ENCODE data around the gene DIPK1B.

DIPK1B gene

GRCh38 chr9:136673088-136673974, 39.0 kb upstream of the DIPK1B start:
- no peak for DNase-seq (ENCODE audit: low spot score)

DNA sequence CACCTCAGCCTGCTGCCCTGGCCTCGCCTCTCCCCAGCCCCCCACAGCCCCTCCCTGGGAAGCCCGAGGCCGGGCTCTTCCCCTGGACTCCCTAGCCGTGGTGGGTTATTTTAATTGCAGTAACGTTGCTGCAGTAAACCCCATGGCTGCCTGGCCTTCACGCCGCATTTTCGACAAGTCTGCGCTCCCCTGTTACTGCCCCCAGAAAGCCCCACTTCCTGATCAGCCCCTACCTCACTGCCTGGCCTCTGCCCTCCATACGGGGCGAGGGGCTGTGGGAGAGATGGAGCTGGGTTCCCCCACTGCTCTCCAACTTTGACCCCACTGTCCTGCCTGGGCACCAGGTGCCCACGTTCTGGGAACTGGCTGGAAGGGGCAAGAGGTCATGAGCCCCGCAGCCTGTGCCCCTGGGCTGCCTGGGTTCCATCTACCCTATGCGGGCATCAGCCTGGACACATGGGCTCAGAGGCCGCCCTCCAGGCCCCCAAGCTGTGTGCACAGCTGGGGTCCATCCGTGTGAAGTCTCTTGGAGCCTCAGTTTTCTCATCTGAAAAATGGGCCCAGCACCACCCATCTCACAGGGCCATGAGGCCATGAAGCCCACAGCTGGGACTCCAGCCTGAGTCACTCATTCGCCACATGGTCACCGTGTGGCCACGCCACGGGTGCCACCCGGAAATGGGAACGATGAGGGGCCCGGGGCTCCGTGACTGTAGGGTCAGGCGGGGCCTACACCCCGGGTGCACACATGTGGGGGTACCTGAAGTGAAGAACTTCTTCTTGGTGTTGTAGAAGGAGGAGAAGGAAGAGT, 38.2 kb upstream of the DIPK1B start:
- DNase-seq (ENCODE audit: low spot score): no peak

DNA sequence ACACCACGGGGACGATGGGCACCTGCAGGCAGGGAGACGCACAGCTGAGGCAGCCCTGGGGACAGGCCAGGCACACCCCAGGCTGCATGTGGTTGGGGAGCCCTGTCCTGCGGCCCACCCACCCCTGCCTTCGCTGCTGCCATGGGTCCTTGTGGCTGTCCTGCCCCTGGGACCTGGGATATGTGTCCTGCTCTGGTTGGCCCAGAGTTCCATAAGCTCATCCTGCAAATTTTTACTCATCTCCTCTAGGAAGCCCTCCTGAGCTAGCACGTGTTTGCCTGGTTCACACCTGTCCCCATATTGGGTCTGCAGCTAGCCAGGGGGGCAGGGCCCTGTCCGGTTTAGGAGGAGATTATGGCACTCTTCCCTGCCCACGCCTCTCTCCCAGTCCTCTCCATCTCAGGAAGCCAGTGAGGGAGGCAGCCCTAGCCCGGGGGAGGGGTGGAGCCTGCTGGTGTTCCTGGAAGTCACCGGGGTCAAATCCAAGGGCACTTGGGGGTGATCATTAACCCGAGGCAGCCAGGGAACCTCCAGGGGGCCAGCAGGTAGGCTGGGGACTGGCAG, 37.5 kb upstream of the DIPK1B start:
- no peak for DNase-seq (ENCODE audit: low spot score)

- DNase-seq (ENCODE audit: low spot score): no peak
Measured at GRCh38 chr9:136675477-136676296, 36.7 kb upstream of the DIPK1B start.

DNA sequence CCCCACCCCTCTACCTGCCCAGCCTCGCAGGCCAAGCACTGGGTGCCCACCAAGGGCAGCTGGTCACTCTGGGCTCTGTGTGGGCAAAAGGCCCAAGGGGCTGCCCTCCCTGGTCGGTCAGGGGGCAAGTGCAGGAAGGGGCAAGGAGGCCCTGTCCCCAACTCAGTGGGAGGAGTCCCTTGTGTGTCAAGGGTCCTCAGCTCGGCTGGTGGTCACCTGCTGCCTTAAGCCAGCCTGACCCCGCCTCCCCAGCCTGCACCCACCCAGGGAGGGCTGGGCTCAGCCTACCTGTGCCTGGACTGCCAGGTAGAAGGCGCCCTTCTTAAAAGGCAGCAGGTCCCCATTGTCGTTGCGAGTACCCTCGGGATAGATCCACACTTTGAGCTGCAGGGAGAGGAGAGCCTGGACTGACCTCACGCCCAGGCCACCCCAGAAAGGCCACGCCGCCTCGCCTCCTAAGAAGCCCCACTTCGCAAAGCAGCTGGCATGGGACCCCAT, 36.0 kb upstream of the DIPK1B start:
- no peak for DNase-seq (ENCODE audit: low spot score)

DNA sequence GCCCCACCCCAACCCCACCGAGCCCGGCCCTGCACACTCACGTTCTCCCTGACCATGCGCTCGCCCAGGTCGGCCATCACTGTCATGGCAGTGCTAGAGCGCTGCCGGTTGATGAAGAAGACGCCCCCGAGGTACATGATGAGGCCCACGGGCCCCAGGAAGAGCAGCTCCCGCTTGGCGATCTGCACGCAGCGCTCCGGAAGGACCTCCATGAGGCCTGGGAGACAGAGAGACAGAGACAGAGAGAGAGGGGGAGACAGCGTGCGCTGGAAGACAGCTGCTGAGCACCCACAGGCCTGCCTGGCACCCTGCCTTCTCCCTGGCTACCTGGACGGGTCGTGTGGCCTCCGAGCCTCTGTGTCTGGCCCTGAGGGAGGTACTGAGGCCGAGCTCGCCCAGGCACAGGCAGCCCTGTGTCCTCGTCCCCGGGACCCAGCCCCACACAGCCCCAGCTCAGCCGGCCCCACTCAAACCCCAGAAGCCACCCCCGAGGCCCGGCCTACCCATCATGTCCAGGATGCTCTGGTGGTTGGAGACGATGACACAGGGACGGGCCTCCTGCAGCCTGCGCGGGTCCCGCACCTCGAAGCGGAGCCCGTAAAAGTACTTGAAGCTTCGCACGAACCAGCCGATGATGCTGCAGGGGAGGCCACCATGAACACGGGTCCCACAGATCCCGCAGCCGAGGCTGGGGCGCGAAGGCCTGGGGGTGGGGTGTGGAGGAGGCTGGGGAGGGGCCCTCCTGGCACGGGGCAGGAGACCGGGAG, 35.3 kb upstream of the DIPK1B start:
- DNase-seq (ENCODE audit: low spot score): no peak

GRCh38 chr9:136678034-136678433, 34.3 kb upstream of the DIPK1B start:
- no peak for DNase-seq (ENCODE audit: low spot score)

DNA sequence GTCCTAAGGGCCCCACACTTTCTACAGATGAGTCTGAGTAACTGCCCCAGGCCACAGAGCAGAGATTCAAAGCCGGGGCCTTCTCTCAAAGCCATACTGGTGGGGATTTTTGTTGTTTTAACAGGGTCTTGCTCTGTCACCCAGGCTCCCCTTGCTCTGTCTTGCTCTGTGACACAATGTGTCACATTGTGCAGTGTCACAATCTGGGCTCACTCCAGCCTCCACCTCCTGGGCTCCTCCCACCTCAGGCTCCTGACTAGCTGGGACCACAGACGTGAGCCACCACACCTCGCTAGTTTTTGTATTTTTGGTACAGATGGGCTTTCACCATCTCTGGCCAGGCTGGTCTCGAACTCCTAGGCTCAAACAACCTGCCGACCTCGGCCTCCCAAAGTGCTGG, 33.7 kb upstream of the DIPK1B start:
- no peak for DNase-seq (ENCODE audit: low spot score)

- DNase-seq (ENCODE audit: low spot score): no peak
Measured at GRCh38 chr9:136679431-136679941, 32.9 kb upstream of the DIPK1B start.

GRCh38 chr9:136681029-136681428, 31.3 kb upstream of the DIPK1B start:
- no peak for DNase-seq (ENCODE audit: low spot score)

DNA sequence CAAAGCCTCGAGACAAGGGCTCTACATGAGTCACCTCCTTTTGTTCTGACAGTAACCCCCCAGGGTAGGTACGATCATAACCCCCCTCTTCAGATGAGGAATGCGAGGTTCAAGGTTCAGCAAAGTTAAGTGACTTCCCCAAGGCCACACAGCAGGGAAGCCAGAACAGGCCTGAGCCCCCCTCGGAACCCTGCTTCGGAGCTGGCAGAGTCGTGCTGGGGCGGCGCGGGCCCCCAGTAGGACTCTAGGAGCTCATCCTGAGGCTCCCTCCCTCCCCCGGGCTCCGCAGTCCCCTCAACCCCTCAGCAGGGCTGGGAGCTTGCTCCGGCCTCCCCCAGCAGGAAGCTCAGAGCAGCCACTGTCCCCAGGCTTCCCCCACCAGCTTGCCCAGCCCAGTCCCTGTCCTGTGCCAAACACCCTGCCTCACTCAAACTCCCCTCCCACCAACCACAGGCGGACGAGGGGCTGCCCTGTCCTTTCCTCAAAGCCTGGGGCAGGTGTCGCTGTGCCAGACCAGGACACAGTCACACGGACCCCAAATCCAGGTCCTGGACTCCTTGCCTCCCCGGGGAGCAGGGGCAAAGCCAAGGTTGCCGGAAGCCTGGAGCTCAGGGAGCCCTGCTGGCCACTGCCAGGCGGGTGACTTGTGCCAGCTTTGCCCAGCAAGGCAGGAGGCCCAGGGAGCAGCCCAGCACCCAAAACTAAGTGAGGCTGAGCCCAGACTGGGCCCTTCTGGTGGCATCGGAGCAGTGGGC, 30.2 kb upstream of the DIPK1B start:
- DNase-seq (ENCODE audit: low spot score): no peak

DNA sequence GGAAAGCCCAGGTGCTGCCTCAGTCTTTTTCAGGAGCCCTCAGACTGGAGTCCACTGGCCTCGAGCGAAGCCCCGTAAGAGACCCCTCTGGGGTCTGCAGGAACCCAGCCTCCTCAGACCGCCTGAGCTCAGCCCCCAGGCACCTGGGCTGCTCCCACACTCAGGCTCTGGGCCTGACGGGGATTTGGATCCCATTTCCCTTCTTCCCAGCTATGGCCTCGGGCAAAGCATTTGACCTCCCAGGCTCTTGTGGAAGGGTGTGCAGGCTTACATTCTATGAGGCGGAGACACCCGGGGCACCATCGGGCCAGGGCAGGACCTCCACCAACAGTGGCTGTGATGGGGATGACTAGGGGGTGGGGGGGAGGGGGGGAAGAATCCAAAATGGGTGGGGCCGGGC, 29.7 kb upstream of the DIPK1B start:
- DNase-seq (ENCODE audit: low spot score): no peak

DNA sequence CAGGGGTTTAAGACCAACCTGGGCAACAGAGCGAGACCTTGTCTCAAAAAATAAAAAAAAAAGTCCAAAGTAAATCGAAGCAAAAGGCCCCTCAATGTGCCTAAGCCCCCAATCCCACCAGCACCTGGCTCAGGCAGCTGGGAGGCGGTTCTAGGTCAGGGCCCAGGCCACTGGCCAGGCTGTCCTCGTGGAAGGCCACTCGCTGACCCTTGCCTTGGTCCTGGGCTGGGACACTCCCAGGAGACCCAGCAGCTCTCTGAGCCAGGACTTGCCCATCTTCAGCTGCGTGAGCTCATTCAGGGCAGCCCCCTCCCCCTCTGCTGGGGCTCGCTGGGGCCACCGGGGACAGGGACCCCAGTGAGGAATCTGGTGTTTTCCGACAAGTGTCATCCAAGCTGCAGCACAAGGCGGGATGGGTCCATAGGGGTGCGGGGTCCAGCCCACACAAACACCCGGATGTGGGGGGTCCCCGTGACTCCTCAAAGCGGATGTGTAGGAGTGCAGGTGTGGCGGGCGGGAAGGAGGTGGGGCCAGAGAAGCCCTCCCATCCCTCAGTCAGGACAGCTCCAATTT, 29.1 kb upstream of the DIPK1B start:
- no peak for DNase-seq (ENCODE audit: low spot score)

GRCh38 chr9:136683755-136684154, 28.6 kb upstream of the DIPK1B start:
- DNase-seq (ENCODE audit: low spot score): no peak

DNA sequence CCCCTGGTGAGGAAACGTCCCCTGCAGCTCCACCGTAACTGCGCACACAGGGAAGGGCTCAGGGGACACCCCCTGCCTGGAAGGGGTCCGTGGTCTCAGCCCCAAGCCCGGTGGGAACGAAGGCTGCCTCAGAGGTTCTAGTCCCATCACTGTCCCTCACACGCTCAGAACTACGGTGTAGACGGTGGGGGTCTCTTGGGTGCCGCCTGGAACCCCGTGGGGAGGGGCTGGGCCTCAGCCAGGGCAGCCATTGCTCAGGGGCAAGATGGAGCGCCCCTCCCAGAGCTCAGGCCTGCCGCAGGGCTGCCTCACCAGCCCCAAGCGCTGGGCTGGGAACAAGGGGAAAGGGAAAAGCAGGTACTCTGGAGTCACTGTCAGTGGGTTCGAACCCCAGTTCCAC, 28.0 kb upstream of the DIPK1B start:
- no peak for DNase-seq (ENCODE audit: low spot score)

GRCh38 chr9:136684799-136685198, 27.6 kb upstream of the DIPK1B start:
- no peak for DNase-seq (ENCODE audit: low spot score)

DNA sequence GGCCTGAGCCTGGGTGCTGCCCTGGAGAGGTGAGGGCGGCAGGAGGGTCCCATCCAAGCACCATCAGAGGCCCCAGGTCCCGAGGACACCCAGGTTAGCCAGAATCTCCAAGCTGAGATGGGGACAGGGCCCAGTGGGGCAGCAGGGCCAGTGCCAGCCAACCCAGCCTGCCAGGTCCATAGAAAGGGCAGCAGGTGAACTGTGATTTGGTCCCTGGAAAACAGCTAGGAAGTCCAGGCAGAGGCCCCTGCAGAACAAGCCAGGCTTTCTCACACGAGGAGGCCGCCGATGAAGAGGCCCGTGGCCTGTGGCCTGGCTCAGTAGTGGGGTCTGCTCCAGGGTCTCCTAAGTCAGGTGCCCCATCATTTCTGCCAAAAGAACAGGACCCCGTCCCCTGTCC, 27.2 kb upstream of the DIPK1B start:
- no peak for DNase-seq (ENCODE audit: low spot score)

- DNase-seq (ENCODE audit: low spot score): peak; percentile 67
Measured at GRCh38 chr9:136685790-136686533, 26.4 kb upstream of the DIPK1B start.

DNA sequence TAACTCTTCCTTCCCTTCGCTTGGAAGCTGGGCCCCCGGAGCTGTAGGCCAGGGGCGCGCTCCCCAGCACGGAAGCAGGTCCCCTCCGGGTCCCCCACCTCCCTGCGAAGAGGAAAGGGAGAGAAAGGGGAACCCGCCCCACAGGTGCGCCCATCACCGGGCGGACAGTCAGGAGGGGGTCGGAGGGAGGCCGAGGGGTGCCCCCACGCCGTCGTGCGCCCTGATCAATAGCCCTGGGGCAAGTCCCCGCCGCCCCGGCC, 25.9 kb upstream of the DIPK1B start:
- no peak for DNase-seq (ENCODE audit: low spot score)
